Kidney (tissue), 14 donors: ENCODE results near the gene CPVL. TPM values are rescaled to one million over a fixed set of nuclear protein-coding genes. Genes with fewer than 3 reads are reported as not detected.

Experiments used
- DNase-seq, 5 donors: peaks; one replicate each; pipeline ENCODE4 v3.0.0-alpha.2; 2013 to 2020
- FAIRE-seq: peaks from 2 replicates; lab custom pipeline; 2012; peaks lifted over from hg19 to GRCh38; lab: Jason Lieb, UNC
- H3K27ac ChIP-seq, 2 donors: one replicate each; pipeline ENCODE4 v1.7.0; 2013; ENCODE audit warnings: low read depth in 2 of 2, low read length in 2 of 2, inconsistent platforms in 1 of 2
- H3K27me3 ChIP-seq: one replicate; pipeline ENCODE4 v1.7.1; 2013; ENCODE audit warnings: low read length, inconsistent platforms; ENCODE audit not compliant: control insufficient read depth, insufficient read depth
- H3K36me3 ChIP-seq, 3 donors: one replicate each; pipeline versions ENCODE4 v1.7.0 to v1.7.1; 2013; ENCODE audit warnings: low read length in 3 of 3, control low read depth in 1 of 3, inconsistent platforms in 1 of 3; ENCODE audit not compliant: insufficient read depth in 3 of 3, control insufficient read depth in 2 of 3
- H3K4me1 ChIP-seq, 3 donors: one replicate each; pipeline versions ENCODE4 v1.7.0 to v1.7.1; 2013; ENCODE audit warnings: low read length in 3 of 3, inconsistent platforms in 1 of 3, low read depth in 1 of 3; ENCODE audit not compliant: control insufficient read depth in 2 of 3, insufficient read depth in 2 of 3
- H3K4me3 ChIP-seq, 3 donors: one replicate each; pipeline versions ENCODE4 v1.7.0 to v1.8.1; 2013; ENCODE audit warnings: low read length in 3 of 3, control low read depth in 1 of 3, inconsistent platforms in 1 of 3
- H3K9ac ChIP-seq, 3 donors: one replicate each; pipeline versions ENCODE4 v1.7.0 to v1.7.1; 2013; ENCODE audit warnings: low read length in 3 of 3, control low read depth in 1 of 3, inconsistent platforms in 1 of 3
- H3K9me3 ChIP-seq, 3 donors: one replicate each; pipeline versions ENCODE4 v1.7.0 to v1.7.1; 2013; ENCODE audit warnings: low read length in 3 of 3, control low read depth in 1 of 3, inconsistent platforms in 1 of 3; ENCODE audit not compliant: control insufficient read depth in 2 of 3, insufficient read depth in 1 of 3
- CTCF ChIP-seq: IDR thresholded peaks from 3 replicates; pipeline ENCODE4 v1.5.1; 2012; ENCODE audit warnings: mild to moderate bottlenecking, moderate library complexity, borderline replicate concordance; ENCODE audit not compliant: insufficient read depth; ENCODE audit errors: extremely low read depth
- intact Hi-C: fragments of 100-400 bp; cut with DNase I; formaldehyde crosslinking; loops from one replicate; pipeline ENCODE4 v1.11.1; 2022
- polyA plus RNA-seq: library from polyadenylated mRNA; stranded (reverse); fragments of 350-450 nt; fragmentation: Illumina TruSeq; extraction: RNeasy Lipid Tissue Mini Kit (QIAGEN cat#74804); gene quantifications from one replicate; pipeline ENCODE4 v1.2.3, GENCODE V29; 2014; ENCODE audit warnings: low read depth, low replicate concordance; ENCODE audit not compliant: insufficient read depth
- total RNA-seq: library from RNA; stranded (reverse); fragmentation: NEBNext Ultra II Directional; extraction: Animal tissue kit (Norgen Biotek cat#: 25700); gene quantifications from one replicate; pipeline ENCODE4 v1.2.1, GENCODE V29; 2021
- donor health status: control.
- donor health status: control.
- donor health status: control.
- donor health status: control.
- donor health status: control.
- donor health status: DM: yes; HTN: yes; CAD: no.
- donor health status: Normal renal cell carcinoma (clear cell type).

The CPVL gene
- total and polyA plus RNA-seq, 2 donors from 2014 or later, result 104 to 133 TPM

DNA sequence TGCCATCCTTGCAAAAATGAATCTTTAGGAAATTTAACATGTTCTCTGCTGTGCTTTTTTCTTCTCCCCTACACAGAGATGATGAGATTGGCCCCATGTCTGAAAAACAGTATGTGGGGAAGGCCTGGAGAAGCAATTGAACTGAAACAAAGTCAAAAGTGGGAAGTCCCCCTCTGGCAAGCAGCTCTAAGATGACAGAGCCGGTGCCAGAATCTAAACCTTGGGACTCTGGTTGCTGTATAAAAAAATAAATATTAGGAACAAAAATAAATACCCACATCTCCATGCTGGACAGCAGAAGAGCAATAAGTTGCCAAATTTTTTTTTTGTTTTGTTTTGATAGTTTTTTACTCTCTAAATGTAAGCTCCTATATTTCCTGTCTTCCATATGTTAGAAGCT is 136.4 kb downstream of the CPVL start:
- H3K27me3 ChIP-seq, result no peaks in the 10 kb centered on the region
- no peaks in the 10 kb centered on the region for H3K36me3 ChIP-seq
- intact Hi-C loops, result no loop called here
- no peak overlapping the region for H3K27ac ChIP-seq
- no peak for TF ChIP-seq CTCF
- H3K9ac ChIP-seq, result no peak overlapping the region
- DNase-seq (no peak), FAIRE-seq (no peak)
- H3K4me3 ChIP-seq, result no peak overlapping the region
- peaks cover 5 to 9% (median 7%) of the 10 kb centered on the region in 3 donors for H3K4me1 ChIP-seq
- peaks cover 0 to 11% (median 0%) of the 10 kb centered on the region in 3 donors for H3K9me3 ChIP-seq

GRCh38 chr7:29008590-29008989 is 137.7 kb downstream of the CPVL start:
- no peak overlapping the region for H3K9ac ChIP-seq
- peaks cover 4 to 5% (median 5%) of the 10 kb centered on the region in 3 donors for H3K4me1 ChIP-seq
- no peak overlapping the region for H3K4me3 ChIP-seq
- intact Hi-C loops, result no loop called here
- FAIRE-seq (no peak), DNase-seq (no peak)
- H3K9me3 ChIP-seq, result peaks cover 0 to 11% (median 0%) of the 10 kb centered on the region in 3 donors
- no peak for TF ChIP-seq CTCF
- no peaks in the 10 kb centered on the region for H3K27me3 ChIP-seq
- no peaks in the 10 kb centered on the region for H3K36me3 ChIP-seq
- no peak overlapping the region for H3K27ac ChIP-seq

DNA sequence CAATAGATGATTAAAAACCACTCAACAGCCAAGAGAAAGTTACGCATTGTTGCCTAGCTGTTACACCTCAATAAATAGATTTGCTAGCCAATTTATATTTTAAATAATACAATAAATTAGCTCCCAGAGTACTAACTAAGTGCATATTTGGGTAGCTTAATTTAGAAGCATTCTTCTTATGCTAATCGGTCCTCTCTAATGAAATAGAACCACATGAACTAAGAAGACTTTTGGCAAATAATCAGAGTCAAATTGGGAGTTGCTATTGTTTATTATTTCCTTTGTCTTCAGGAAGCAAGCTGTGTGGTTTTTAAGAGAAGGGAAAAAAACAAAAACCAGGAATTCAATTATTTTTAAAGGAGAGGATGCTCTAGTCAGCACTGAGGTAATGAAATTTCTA is 139.2 kb downstream of the CPVL start:
- no peak for TF ChIP-seq CTCF
- no peaks in the 10 kb centered on the region for H3K4me1 ChIP-seq
- no peak overlapping the region for H3K9ac ChIP-seq
- H3K27ac ChIP-seq, result no peak overlapping the region
- H3K9me3 ChIP-seq, result peaks cover 0 to 11% (median 0%) of the 10 kb centered on the region in 3 donors
- no peaks in the 10 kb centered on the region for H3K36me3 ChIP-seq
- intact Hi-C loops, result no loop called here
- H3K27me3 ChIP-seq, result no peaks in the 10 kb centered on the region
- FAIRE-seq (no peak), DNase-seq (no peak)
- no peak overlapping the region for H3K4me3 ChIP-seq

- TF ChIP-seq CTCF, result no peak
- no peaks in the 10 kb centered on the region for H3K27me3 ChIP-seq
- H3K4me3 ChIP-seq, result no peak overlapping the region
- intact Hi-C loops, result no loop called here
- no peaks in the 10 kb centered on the region for H3K36me3 ChIP-seq
- DNase-seq, result peak in 1 of 5 donors; percentile 42
- no peak for FAIRE-seq
- peaks cover 0 to under 1% (median 0%) of the 10 kb centered on the region in 3 donors for H3K4me1 ChIP-seq
- H3K27ac ChIP-seq, result no peak overlapping the region
- H3K9ac ChIP-seq, result no peak overlapping the region
- peaks cover 0 to 11% (median 0%) of the 10 kb centered on the region in 3 donors for H3K9me3 ChIP-seq
Observed at GRCh38 chr7:29005829-29006228, 140.5 kb downstream of the CPVL start.
